Fibroblast of skin of right quadriceps (primary cell): ENCODE measurements around the gene PRICKLE3.
A peak's percentile ranks its signal among the peaks of the same experiment; 100 is the strongest.

Experiments used
- DNase-seq: peaks from one replicate; pipeline ENCODE4 v3.0.0-alpha.2; 2013

PRICKLE3 gene

GRCh38 chrX:49186125-49187027 is at the start of gene PRICKLE3:
Gene PRICKLE3, minus strand, starts transcription at chrX:49186373. Its CDS starts 76 bp downstream, at chrX:49186297.
- peak; percentile 51 for DNase-seq

GRCh38 chrX:49233887-49234555 is 47.8 kb upstream of the PRICKLE3 start:
- no peak for DNase-seq

- DNase-seq = no peak
Observed at GRCh38 chrX:49233176-49233575, 47.0 kb upstream of the PRICKLE3 start, which contains the start of gene CACNA1F. Gene CACNA1F, minus strand, starts transcription at chrX:49233340. Its CDS starts 31 bp downstream, at chrX:49233309.

GRCh38 chrX:49232525-49232924 is 46.4 kb upstream of the PRICKLE3 start:
- DNase-seq = no peak

GRCh38 chrX:49231333-49232000 is 45.3 kb upstream of the PRICKLE3 start:
- DNase-seq = no peak

- DNase-seq = no peak
Observed at GRCh38 chrX:49230500-49231232, 44.5 kb upstream of the PRICKLE3 start.

- DNase-seq = no peak
Observed at GRCh38 chrX:49228185-49228584, 42.0 kb upstream of the PRICKLE3 start.

GRCh38 chrX:49227726-49228125 is 41.6 kb upstream of the PRICKLE3 start:
- DNase-seq = no peak

GRCh38 chrX:49226946-49227345 is 40.8 kb upstream of the PRICKLE3 start:
- no peak for DNase-seq

- DNase-seq = no peak
Observed at GRCh38 chrX:49225858-49226257, 39.7 kb upstream of the PRICKLE3 start.

GRCh38 chrX:49221868-49222267 is 35.7 kb upstream of the PRICKLE3 start:
- no peak for DNase-seq

- DNase-seq = no peak
Observed at GRCh38 chrX:49220100-49220499, 33.9 kb upstream of the PRICKLE3 start.

GRCh38 chrX:49214996-49215526 is 28.9 kb upstream of the PRICKLE3 start:
- DNase-seq = no peak

GRCh38 chrX:49214416-49214815 is 28.2 kb upstream of the PRICKLE3 start:
- no peak for DNase-seq

- DNase-seq = no peak
Observed at GRCh38 chrX:49212861-49213260, 26.7 kb upstream of the PRICKLE3 start.

- DNase-seq = no peak
Observed at GRCh38 chrX:49212209-49212608, 26.0 kb upstream of the PRICKLE3 start.

- DNase-seq = no peak
Observed at GRCh38 chrX:49211074-49211473, 24.9 kb upstream of the PRICKLE3 start.

- DNase-seq = no peak
Observed at GRCh38 chrX:49210406-49210805, 24.2 kb upstream of the PRICKLE3 start.

- no peak for DNase-seq
Observed at GRCh38 chrX:49209434-49210251, 23.5 kb upstream of the PRICKLE3 start.

GRCh38 chrX:49208399-49208798 is 22.2 kb upstream of the PRICKLE3 start:
- no peak for DNase-seq

GRCh38 chrX:49206543-49206942 is 20.4 kb upstream of the PRICKLE3 start:
- no peak for DNase-seq

- no peak for DNase-seq
Observed at GRCh38 chrX:49205443-49205842, 19.3 kb upstream of the PRICKLE3 start.
